ENCODE data around the gene A3GALT2. TPM values are rescaled to one million over a fixed set of nuclear protein-coding genes. Genes with fewer than 3 reads are reported as not detected.

Gene A3GALT2
- polyA plus RNA-seq, 6 donors from 2014 or later, result not detected

GRCh38 chr1:33286451-33287185, 34.3 kb downstream of the A3GALT2 start:
- DNase-seq, result no peak
- peaks cover 2 to 19% (median 8%) of the 10 kb centered on the region in 3 donors for H3K4me1 Mint-ChIP-seq
- H3K27me3 Mint-ChIP-seq, result no peaks in the 10 kb centered on the region
- peaks cover 22 to 33% of the 10 kb centered on the region in 2 donors for H3K36me3 Mint-ChIP-seq
- H3K4me3 Mint-ChIP-seq, result no peak overlapping the region
- H3K27ac Mint-ChIP-seq, result peak overlapping the region in 3 of 6 donors; percentile 1 to 70 (median 48)
- peaks cover 0 to 4% (median 0%) of the 10 kb centered on the region in 7 donors for H3K9me3 Mint-ChIP-seq
- ATAC-seq (ENCODE audit: low read depth in 2 of 2), result no peak

GRCh38 chr1:33284049-33284448, 36.8 kb downstream of the A3GALT2 start:
- no peak for ATAC-seq (ENCODE audit: low read depth in 2 of 2)
- Mint-ChIP-seq H3K4me3 (no peak overlapping the region), H3K4me1 (peaks cover under 1 to 18% (median 6%) of the 10 kb centered on the region in 3 donors), H3K27me3 (no peaks in the 10 kb centered on the region), H3K27ac (peak overlapping the region in 1 of 6 donors; percentile 36), H3K36me3 (peaks cover 24 to 32% of the 10 kb centered on the region in 2 donors), H3K9me3 (peaks cover 0 to 3% (median 0%) of the 10 kb centered on the region in 7 donors)
- DNase-seq, result no peak

- peaks cover 19 to 27% of the 10 kb centered on the region in 2 donors for H3K36me3 Mint-ChIP-seq
- H3K4me1 Mint-ChIP-seq, result peaks cover 0 to 15% (median 3%) of the 10 kb centered on the region in 3 donors
- H3K27ac Mint-ChIP-seq, result no peak overlapping the region
- H3K27me3 Mint-ChIP-seq, result no peaks in the 10 kb centered on the region
- no peak for DNase-seq
- H3K9me3 Mint-ChIP-seq, result no peaks in the 10 kb centered on the region
- no peak for ATAC-seq (ENCODE audit: low read depth in 2 of 2)
- no peak overlapping the region for H3K4me3 Mint-ChIP-seq
Measured at GRCh38 chr1:33282791-33283190, 38.1 kb downstream of the A3GALT2 start.

GRCh38 chr1:33281554-33282303, 39.2 kb downstream of the A3GALT2 start:
- Mint-ChIP-seq H3K4me1 (peaks cover 0 to 11% (median 3%) of the 10 kb centered on the region in 3 donors), H3K9me3 (no peaks in the 10 kb centered on the region), H3K27ac (peak overlapping the region in 1 of 6 donors; percentile 68), H3K27me3 (no peaks in the 10 kb centered on the region), H3K4me3 (no peak overlapping the region), H3K36me3 (peaks cover 26 to 34% of the 10 kb centered on the region in 2 donors)
- no peak for ATAC-seq (ENCODE audit: low read depth in 2 of 2)
- no peak for DNase-seq

- Mint-ChIP-seq H3K27me3 (no peaks in the 10 kb centered on the region), H3K9me3 (no peaks in the 10 kb centered on the region), H3K27ac (no peak overlapping the region), H3K4me1 (peaks cover 0 to 8% (median 3%) of the 10 kb centered on the region in 3 donors), H3K4me3 (no peak overlapping the region), H3K36me3 (peaks cover 27 to 33% of the 10 kb centered on the region in 2 donors)
- DNase-seq (no peak), ATAC-seq (ENCODE audit: low read depth in 2 of 2) (no peak)
Measured at GRCh38 chr1:33280091-33280661, 40.7 kb downstream of the A3GALT2 start.

- no peak overlapping the region for H3K4me3 Mint-ChIP-seq
- no peak overlapping the region for H3K27ac Mint-ChIP-seq
- H3K4me1 Mint-ChIP-seq, result peaks cover 12 to 23% (median 15%) of the 10 kb centered on the region in 3 donors
- ATAC-seq (ENCODE audit: low read depth in 2 of 2) (no peak), DNase-seq (no peak)
- H3K9me3 Mint-ChIP-seq, result no peaks in the 10 kb centered on the region
- no peaks in the 10 kb centered on the region for H3K27me3 Mint-ChIP-seq
- H3K36me3 Mint-ChIP-seq, result peaks cover 26 to 32% of the 10 kb centered on the region in 2 donors
Measured at GRCh38 chr1:33277488-33278084, 43.3 kb downstream of the A3GALT2 start.

- Mint-ChIP-seq H3K4me1 (peaks cover 18 to 26% (median 18%) of the 10 kb centered on the region in 3 donors), H3K9me3 (no peaks in the 10 kb centered on the region), H3K27ac (no peak overlapping the region), H3K27me3 (no peaks in the 10 kb centered on the region), H3K36me3 (peaks cover 17 to 24% of the 10 kb centered on the region in 2 donors), H3K4me3 (no peak overlapping the region)
- DNase-seq, result no peak
- ATAC-seq (ENCODE audit: low read depth in 2 of 2), result no peak
Measured at GRCh38 chr1:33276573-33277298, 44.2 kb downstream of the A3GALT2 start.

GRCh38 chr1:33275706-33276572, 45.0 kb downstream of the A3GALT2 start:
- Mint-ChIP-seq H3K36me3 (peaks cover 13 to 20% of the 10 kb centered on the region in 2 donors), H3K4me1 (peaks cover 26 to 31% (median 26%) of the 10 kb centered on the region in 3 donors), H3K4me3 (no peak overlapping the region), H3K9me3 (no peaks in the 10 kb centered on the region), H3K27me3 (no peaks in the 10 kb centered on the region), H3K27ac (no peak overlapping the region)
- ATAC-seq (ENCODE audit: low read depth in 2 of 2) (no peak), DNase-seq (no peak)

- H3K9me3 Mint-ChIP-seq, result no peaks in the 10 kb centered on the region
- H3K27ac Mint-ChIP-seq, result no peak overlapping the region
- ATAC-seq (ENCODE audit: low read depth in 2 of 2) (no peak), DNase-seq (no peak)
- no peaks in the 10 kb centered on the region for H3K27me3 Mint-ChIP-seq
- H3K4me3 Mint-ChIP-seq, result no peak overlapping the region
- peaks cover 28 to 35% (median 29%) of the 10 kb centered on the region in 3 donors for H3K4me1 Mint-ChIP-seq
- H3K36me3 Mint-ChIP-seq, result peaks cover 13 to 20% of the 10 kb centered on the region in 2 donors
Measured at GRCh38 chr1:33275195-33275594, 45.7 kb downstream of the A3GALT2 start.

- Mint-ChIP-seq H3K27ac (peak overlapping the region in 1 of 6 donors; percentile 29), H3K27me3 (no peaks in the 10 kb centered on the region), H3K36me3 (peaks cover 9 to 16% of the 10 kb centered on the region in 2 donors), H3K4me1 (peaks cover 29 to 35% (median 30%) of the 10 kb centered on the region in 3 donors), H3K4me3 (no peak overlapping the region), H3K9me3 (no peaks in the 10 kb centered on the region)
- DNase-seq (no peak), ATAC-seq (ENCODE audit: low read depth in 2 of 2) (no peak)
Measured at GRCh38 chr1:33274446-33274845, 46.5 kb downstream of the A3GALT2 start.

GRCh38 chr1:33273961-33274371, 46.9 kb downstream of the A3GALT2 start:
- no peaks in the 10 kb centered on the region for H3K27me3 Mint-ChIP-seq
- no peak for DNase-seq
- peak overlapping the region in 1 of 8 donors; percentile 41 for H3K4me3 Mint-ChIP-seq

GRCh38 chr1:33273406-33273805, 47.5 kb downstream of the A3GALT2 start:
- DNase-seq, result no peak
- ATAC-seq (ENCODE audit: low read depth in 2 of 2), result no peak
- Mint-ChIP-seq H3K36me3 (peaks cover 8 to 13% of the 10 kb centered on the region in 2 donors), H3K4me3 (no peak overlapping the region), H3K27ac (peak overlapping the region in 1 of 6 donors; percentile 72), H3K27me3 (no peaks in the 10 kb centered on the region), H3K4me1 (peaks cover 31 to 38% (median 32%) of the 10 kb centered on the region in 3 donors), H3K9me3 (no peaks in the 10 kb centered on the region)

More at GRCh38 chr1:33273961-33274371, 46.9 kb downstream of the A3GALT2 start:
- ATAC-seq (ENCODE audit: low read depth in 2 of 2), result no peak
- peaks cover 8 to 13% of the 10 kb centered on the region in 2 donors for H3K36me3 Mint-ChIP-seq
- H3K27ac Mint-ChIP-seq, result no peak overlapping the region
- peaks cover 29 to 35% (median 30%) of the 10 kb centered on the region in 3 donors for H3K4me1 Mint-ChIP-seq
- no peaks in the 10 kb centered on the region for H3K9me3 Mint-ChIP-seq
